ENCODE measurements around the gene SIVA1. TPM values are rescaled to one million over a fixed set of nuclear protein-coding genes. Genes with fewer than 3 reads are reported as not detected.

SIVA1 gene
- total and polyA plus RNA-seq, 4 donors = 67.5 to 212 (median 128) TPM

DNA sequence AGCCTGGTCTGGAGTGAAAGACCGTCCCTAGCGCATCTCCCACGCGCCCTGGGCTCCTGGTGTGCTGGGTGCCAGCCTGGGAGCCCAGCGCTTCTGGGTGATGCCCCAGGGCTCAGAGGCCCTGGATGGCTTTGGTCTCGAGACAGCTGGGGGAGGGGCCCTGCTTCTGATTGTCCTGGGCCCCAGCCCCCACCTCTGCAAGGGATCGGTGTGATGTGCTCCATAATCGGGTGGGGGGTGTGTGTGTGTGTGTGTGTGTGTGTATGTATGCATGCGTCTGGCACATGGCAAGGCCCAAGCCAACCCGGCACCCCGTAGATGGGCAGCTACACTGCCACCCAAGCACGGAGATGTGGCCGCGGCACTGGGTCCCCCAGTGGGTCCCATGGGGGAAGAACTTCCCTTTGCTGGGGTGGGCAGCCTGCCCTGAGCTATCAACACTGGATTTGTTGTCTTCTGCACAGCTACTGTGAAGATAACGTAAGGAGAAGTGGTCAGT lies 51.0 kb downstream of the SIVA1 start:
- no peak overlapping the region for H3K4me3 ChIP-seq
- DNase-seq (no peak), ATAC-seq (ENCODE audit: insufficient read depth, low FRiP score) (no peak)
- no peaks in the 10 kb centered on the region for H3K27me3 ChIP-seq (ENCODE audit: control insufficient read depth in 3 of 3, insufficient read depth in 3 of 3, low read length in 2 of 3)
- H3K27ac ChIP-seq (ENCODE audit: low read depth in 1 of 2, low read length in 1 of 2) = no peak overlapping the region
- H3K36me3 ChIP-seq (ENCODE audit: control insufficient read depth in 4 of 4, insufficient read depth in 4 of 4, low read length in 4 of 4) = no peaks in the 10 kb centered on the region
- peaks cover 0 to 28% (median 20%) of the 10 kb centered on the region in 5 donors for H3K4me1 ChIP-seq (ENCODE audit: control insufficient read depth in 5 of 5, insufficient read depth in 5 of 5, low read length in 5 of 5)
- H3K9me3 ChIP-seq (ENCODE audit: control insufficient read depth in 4 of 4, insufficient read depth in 3 of 4, low read length in 3 of 4) = no peaks in the 10 kb centered on the region
- TF ChIP-seq, protein P1, sequence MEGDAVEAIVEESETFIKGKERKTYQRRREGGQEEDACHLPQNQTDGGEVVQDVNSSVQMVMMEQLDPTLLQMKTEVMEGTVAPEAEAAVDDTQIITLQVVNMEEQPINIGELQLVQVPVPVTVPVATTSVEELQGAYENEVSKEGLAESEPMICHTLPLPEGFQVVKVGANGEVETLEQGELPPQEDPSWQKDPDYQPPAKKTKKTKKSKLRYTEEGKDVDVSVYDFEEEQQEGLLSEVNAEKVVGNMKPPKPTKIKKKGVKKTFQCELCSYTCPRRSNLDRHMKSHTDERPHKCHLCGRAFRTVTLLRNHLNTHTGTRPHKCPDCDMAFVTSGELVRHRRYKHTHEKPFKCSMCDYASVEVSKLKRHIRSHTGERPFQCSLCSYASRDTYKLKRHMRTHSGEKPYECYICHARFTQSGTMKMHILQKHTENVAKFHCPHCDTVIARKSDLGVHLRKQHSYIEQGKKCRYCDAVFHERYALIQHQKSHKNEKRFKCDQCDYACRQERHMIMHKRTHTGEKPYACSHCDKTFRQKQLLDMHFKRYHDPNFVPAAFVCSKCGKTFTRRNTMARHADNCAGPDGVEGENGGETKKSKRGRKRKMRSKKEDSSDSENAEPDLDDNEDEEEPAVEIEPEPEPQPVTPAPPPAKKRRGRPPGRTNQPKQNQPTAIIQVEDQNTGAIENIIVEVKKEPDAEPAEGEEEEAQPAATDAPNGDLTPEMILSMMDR (IDR thresholded peaks at IDR 0.05; ENCODE audit: control extremely low read depth, extremely low read depth) = no peak
- WGBS, 2 donors = 88 to 90% methylated on average over 15 of the region's 15 CpGs
- H3K9ac ChIP-seq (ENCODE audit: insufficient read depth in 1 of 2, low read length in 2 of 2) = no peak overlapping the region

DNA sequence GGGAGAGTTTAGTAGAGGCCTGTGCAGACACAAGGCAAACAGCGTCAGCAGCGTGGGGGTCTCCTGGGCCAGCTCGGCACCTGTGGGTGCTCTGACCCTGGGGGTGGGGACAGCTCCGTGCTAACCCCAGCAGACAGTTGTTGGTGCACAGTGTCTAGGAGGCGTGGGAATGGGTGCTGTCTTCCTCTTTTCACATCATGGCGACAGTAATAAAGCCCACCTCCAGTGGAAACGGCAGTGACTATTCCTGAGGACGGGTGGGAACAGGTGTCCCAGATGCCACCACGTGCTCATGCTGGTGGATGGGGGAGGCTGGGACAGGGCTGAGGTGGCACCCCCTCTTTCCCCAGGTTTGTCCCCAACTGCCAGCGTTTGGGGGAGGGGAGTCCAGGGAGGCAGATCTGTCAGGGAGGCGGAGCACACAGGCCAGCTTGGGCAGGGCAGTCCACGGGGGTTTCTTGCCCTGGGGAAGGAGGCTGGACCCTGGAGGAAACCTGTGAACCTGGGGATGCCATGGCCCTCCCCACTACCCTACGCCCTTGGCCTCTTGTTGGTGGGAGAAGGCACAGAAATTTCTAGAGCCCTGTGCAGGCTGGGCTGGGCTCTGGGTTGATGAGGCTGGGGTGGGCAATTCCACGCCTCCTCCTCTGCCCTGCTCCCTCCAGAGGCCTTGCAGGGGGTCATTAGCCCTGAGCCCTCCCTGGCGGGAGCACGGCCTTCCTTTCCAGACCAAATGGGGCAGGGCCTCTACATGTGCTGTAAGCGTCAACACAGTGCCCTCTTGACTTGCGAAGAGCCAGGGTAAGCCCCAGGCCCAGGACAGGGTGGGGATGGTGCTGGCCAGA lies 51.8 kb downstream of the SIVA1 start:
- H3K9me3 ChIP-seq (ENCODE audit: control insufficient read depth in 4 of 4, insufficient read depth in 3 of 4, low read length in 3 of 4) = no peaks in the 10 kb centered on the region
- WGBS, 2 donors = 86 to 89% methylated on average over 18 of the region's 18 CpGs
- no peak overlapping the region for H3K9ac ChIP-seq (ENCODE audit: insufficient read depth in 1 of 2, low read length in 2 of 2)
- H3K27ac ChIP-seq (ENCODE audit: low read depth in 1 of 2, low read length in 1 of 2) = peak overlapping the region in 1 of 2 donors; percentile 20
- no peaks in the 10 kb centered on the region for H3K36me3 ChIP-seq (ENCODE audit: control insufficient read depth in 4 of 4, insufficient read depth in 4 of 4, low read length in 4 of 4)
- no peak overlapping the region for H3K4me3 ChIP-seq
- TF ChIP-seq, protein P1 (IDR thresholded peaks at IDR 0.05; ENCODE audit: control extremely low read depth, extremely low read depth) = no peak
- DNase-seq (no peak), ATAC-seq (ENCODE audit: insufficient read depth, low FRiP score) (no peak)
- no peaks in the 10 kb centered on the region for H3K27me3 ChIP-seq (ENCODE audit: control insufficient read depth in 3 of 3, insufficient read depth in 3 of 3, low read length in 2 of 3)
- peaks cover 0 to 22% (median 19%) of the 10 kb centered on the region in 5 donors for H3K4me1 ChIP-seq (ENCODE audit: control insufficient read depth in 5 of 5, insufficient read depth in 5 of 5, low read length in 5 of 5)

DNA sequence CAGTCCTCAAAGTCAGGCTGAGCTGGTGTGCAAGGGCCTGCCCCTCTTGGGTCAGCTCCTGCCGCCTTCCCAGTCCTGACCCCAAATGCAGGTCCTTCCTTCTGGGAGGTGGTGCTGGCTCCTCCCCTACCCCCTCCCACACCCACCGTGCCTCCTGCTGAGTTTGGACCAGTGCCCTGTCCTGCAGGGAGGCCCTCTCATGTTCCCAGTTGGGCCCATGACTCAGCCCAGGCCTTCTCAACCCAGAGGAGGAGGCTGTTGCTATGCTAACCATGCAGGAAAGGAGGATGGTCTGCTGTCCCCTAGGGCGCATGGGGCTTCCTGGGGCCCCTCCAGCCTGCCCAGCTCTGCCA lies 52.4 kb downstream of the SIVA1 start:
- H3K27ac ChIP-seq (ENCODE audit: low read depth in 1 of 2, low read length in 1 of 2) = peak overlapping the region in 1 of 2 donors; percentile 20
- WGBS, 2 donors = 40 to 42% methylated on average over 3 of the region's 3 CpGs
- H3K36me3 ChIP-seq (ENCODE audit: control insufficient read depth in 4 of 4, insufficient read depth in 4 of 4, low read length in 4 of 4) = no peaks in the 10 kb centered on the region
- H3K9ac ChIP-seq (ENCODE audit: insufficient read depth in 1 of 2, low read length in 2 of 2) = no peak overlapping the region
- no peaks in the 10 kb centered on the region for H3K27me3 ChIP-seq (ENCODE audit: control insufficient read depth in 3 of 3, insufficient read depth in 3 of 3, low read length in 2 of 3)
- TF ChIP-seq, protein P1 (IDR thresholded peaks at IDR 0.05; ENCODE audit: control extremely low read depth, extremely low read depth) = no peak
- H3K4me1 ChIP-seq (ENCODE audit: control insufficient read depth in 5 of 5, insufficient read depth in 5 of 5, low read length in 5 of 5) = peaks cover 0 to 19% (median 15%) of the 10 kb centered on the region in 5 donors
- peak; percentile 40 to 55 (median 44) for DNase-seq
- ATAC-seq (ENCODE audit: insufficient read depth, low FRiP score) = peak; percentile 56
- no peak overlapping the region for H3K4me3 ChIP-seq
- no peaks in the 10 kb centered on the region for H3K9me3 ChIP-seq (ENCODE audit: control insufficient read depth in 4 of 4, insufficient read depth in 3 of 4, low read length in 3 of 4)
